HepG2 (cell line): ENCODE data around the gene RERG. TPM values are rescaled to one million over a fixed set of nuclear protein-coding genes. Genes with fewer than 3 reads are reported as not detected.

Source experiments
- ATAC-seq: fragments of 200-7000 bp; cut with Tn5 transposase; 3 replicates; pipeline ENCODE4 v1.9.1; 2020; ENCODE audit warnings: mild to moderate bottlenecking, moderate library complexity
- BruUV-seq: library from RNA; stranded (reverse); fragments of 400-500 nt; replicated peaks from 2 replicates; lab custom pipeline; 2021; lab: Mats Ljungman, UMichigan
- CTCF ChIA-PET: fragments of 300-600 bp; formaldehyde crosslinking; extraction: SDS; loops from one replicate; lab custom pipeline; 2021; ENCODE audit warnings: low total read pairs, inconsistent platforms, low intra/inter-chr PET ratio; lab: Yijun Ruan, JAX
- POLR2A ChIA-PET: fragments of 350-600 bp; sonication (Branson Sonifier 250); formaldehyde crosslinking; loops from one replicate; lab custom pipeline; 2020; ENCODE audit warnings: antibody characterized with exemption, inconsistent platforms; lab: Yijun Ruan, JAX
- DNase-seq: peaks from one replicate; pipeline ENCODE4 v3.0.0-alpha.2; 2015; ENCODE audit warnings: low spot score
- FAIRE-seq: peaks from 3 replicates; lab custom pipeline; 2011; peaks lifted over from hg19 to GRCh38; lab: Jason Lieb, UNC
- H2AFZ ChIP-seq: one replicate; pipeline ENCODE4 v1.6.1; 2011; ENCODE audit warnings: low read length, inconsistent platforms
- H3K27ac ChIP-seq: fragments of 300-600 bp; 3 replicates; pipeline ENCODE4 v1.8.0; 2011; ENCODE audit warnings: mixed run types, mild to moderate bottlenecking, mixed read lengths, low read length, inconsistent platforms; ENCODE audit not compliant: insufficient read depth; ENCODE audit errors: extremely low read length
- H3K27me3 ChIP-seq, 2 experiments: fragments of 200-600 bp in 1 of 2; 2 replicates in 1 of 2; 3 replicates in 1 of 2; pipeline versions ENCODE4 v1.6.0 to v1.8.0; 2011; ENCODE audit warnings: low read length in 2 of 2, mild to moderate bottlenecking in 2 of 2, moderate library complexity in 2 of 2, inconsistent platforms in 1 of 2; ENCODE audit not compliant: insufficient read depth in 2 of 2, control insufficient read depth in 1 of 2
- H3K36me3 ChIP-seq, 2 experiments: fragments of 200-600 bp in 1 of 2; replicated peaks in 1 of 2; 2 replicates in 1 of 2; 3 replicates in 1 of 2; pipeline versions ENCODE4 v1.5.1 to v1.8.0; 2011; ENCODE audit warnings: low read length in 2 of 2, inconsistent platforms in 1 of 2; ENCODE audit not compliant: insufficient read depth in 2 of 2, control insufficient read depth in 1 of 2
- H3K4me1 ChIP-seq: 2 replicates; pipeline ENCODE4 v1.5.1; 2012; ENCODE audit warnings: low read length, inconsistent platforms; ENCODE audit not compliant: insufficient read depth
- H3K4me2 ChIP-seq: 2 replicates; pipeline ENCODE4 v1.6.0; 2011; ENCODE audit warnings: low read depth, low read length, inconsistent platforms
- H3K4me3 ChIP-seq, 3 experiments: fragments of 200-600 bp in 1 of 3; sonication (generic), shearing (Covaris generic) in 1 of 3; replicated peaks in 1 of 3; 2 replicates each; pipeline ENCODE4 v1.5.1; 2011 to 2016; ENCODE audit warnings: low read length in 3 of 3, inconsistent platforms in 2 of 3, low read depth in 2 of 3, mild to moderate bottlenecking in 2 of 3, control low read depth in 1 of 3, mixed read lengths in 1 of 3; ENCODE audit not compliant: insufficient read depth in 1 of 3
- H3K79me2 ChIP-seq: one replicate; pipeline ENCODE4 v1.6.1; 2011; ENCODE audit warnings: low read length, inconsistent platforms; ENCODE audit not compliant: insufficient read depth
- H3K9ac ChIP-seq: 2 replicates; pipeline ENCODE4 v1.6.0; 2011; ENCODE audit warnings: mild to moderate bottlenecking, low read depth, low read length, inconsistent platforms; ENCODE audit not compliant: insufficient read depth
- H3K9me3 ChIP-seq: 2 replicates; pipeline ENCODE4 v1.5.1; 2012; ENCODE audit warnings: mild to moderate bottlenecking, low read length
- H4K20me1 ChIP-seq: 2 replicates; pipeline ENCODE4 v1.6.0; 2011; ENCODE audit warnings: inconsistent platforms, mild to moderate bottlenecking, low read length, moderate library complexity; ENCODE audit not compliant: insufficient read depth
- ATAD3A ChIP-seq: sonication (generic); formaldehyde crosslinking; IDR thresholded peaks from 2 replicates; pipeline ENCODE4 v1.4.0; 2020; ENCODE audit warnings: missing genetic modification reagents
- DMAP1 ChIP-seq: IDR thresholded peaks from 2 replicates; pipeline ENCODE4 v1.6.1; 2016
- ELF4 ChIP-seq: sonication (generic); formaldehyde crosslinking; IDR thresholded peaks from 2 replicates; pipeline ENCODE4 v1.5.0; 2020; ENCODE audit warnings: missing genetic modification reagents, mild to moderate bottlenecking, moderate library complexity, borderline replicate concordance
- GABPA ChIP-seq, 2 experiments: IDR thresholded peaks; 2 replicates each; pipeline ENCODE4 v1.6.1; 2011 to 2016; ENCODE audit warnings: low read depth in 2 of 2, low read length in 1 of 2, missing biosample characterization in 1 of 2, missing genetic modification characterization in 1 of 2
- MXD4 ChIP-seq: IDR thresholded peaks from 2 replicates; pipeline ENCODE4 v1.6.1; 2016; ENCODE audit warnings: mild to moderate bottlenecking, missing biosample characterization, missing genetic modification reagents
- RBM39 ChIP-seq: fragments of 200-400 bp; formaldehyde crosslinking; IDR thresholded peaks from one replicate; pipeline ENCODE4 v1.6.1; 2018; ENCODE audit warnings: antibody characterized with exemption, mild to moderate bottlenecking, low read depth, low read length; ENCODE audit not compliant: poor library complexity, severe bottlenecking
- REXO4 ChIP-seq: sonication (generic); formaldehyde crosslinking; IDR thresholded peaks from 2 replicates; pipeline ENCODE4 v1.8.0; 2022; ENCODE audit warnings: missing genetic modification reagents, mild to moderate bottlenecking, borderline replicate concordance
- SMYD3 ChIP-seq: sonication (generic); formaldehyde crosslinking; IDR thresholded peaks from 2 replicates; pipeline ENCODE4 v1.8.1; 2023; ENCODE audit warnings: mild to moderate bottlenecking, missing genetic modification reagents
- ZBTB21 ChIP-seq: sonication (generic); formaldehyde crosslinking; IDR thresholded peaks from 2 replicates; pipeline ENCODE4 v1.4.0; 2020; ENCODE audit warnings: missing genetic modification reagents
- ZNF121 ChIP-seq: sonication (generic); formaldehyde crosslinking; IDR thresholded peaks from 2 replicates; pipeline ENCODE4 v1.5.0; 2020; ENCODE audit warnings: mild to moderate bottlenecking, missing genetic modification reagents
- ZNF160 ChIP-seq: sonication (generic); formaldehyde crosslinking; IDR thresholded peaks from 2 replicates; pipeline ENCODE4 v1.8.0; 2022; ENCODE audit warnings: mild to moderate bottlenecking, inconsistent platforms, missing genetic modification reagents
- WGBS: methylation state at CpG from one replicate; pipeline ENCODE4 v1.1.6; 2017; ENCODE audit warnings: low lambda C conversion rate; 5-methylcytosine and 5-hydroxymethylcytosine counted together
- in situ Hi-C: cut with HindIII; loops from 2 replicates; pipeline ENCODE4 v1.10.0; 2017; ENCODE audit warnings: low pct_unique_long_range_greater_than_20kb; ENCODE audit not compliant: extremely low pct_ligation_motif_present
- intact Hi-C: fragments of 100-400 bp; cut with micrococcal nuclease; formaldehyde crosslinking; loops from one replicate; pipeline ENCODE4 v1.10.0; 2022; ENCODE audit not compliant: unreplicated experiment
- polyA plus RNA-seq, 8 experiments: library from polyadenylated mRNA; depleted of rRNA in 3 of 8; stranded (reverse) in 7 of 8; unstranded in 1 of 8; fragments of >200 nt; fragmentation: Illumina TruSeq in 4 of 8; extraction: Trizol in 4 of 8; gene quantifications; 2 replicates each; pipeline versions ENCODE4 v1.2.1 to v1.2.3, GENCODE V29; 2011 to 2016; ENCODE audit warnings: low read depth in 4 of 8, missing spikeins in 1 of 8, mixed read lengths in 1 of 8; ENCODE audit not compliant: insufficient read depth in 1 of 8
- total RNA-seq, 5 experiments: library from RNA; depleted of rRNA; stranded (reverse); fragments of >200 nt; fragmentation: Illumina TruSeq; extraction: Trizol; gene quantifications; 2 replicates each; pipeline ENCODE4 v1.2.3, GENCODE V29; 2016; ENCODE audit warnings: low read depth in 1 of 5
- TF ChIP-seq, protein P1 (sequence below): sonication (generic); formaldehyde crosslinking; IDR thresholded peaks from 2 replicates; pipeline ENCODE4 v1.5.0; 2020; ENCODE audit warnings: mild to moderate bottlenecking, missing genetic modification reagents

The RERG gene
- total and polyA plus RNA-seq, 2 of the 13 experiments (the other 11 are each of a cell fraction or from before 2014, with no cell fraction given) = not detected

DNA sequence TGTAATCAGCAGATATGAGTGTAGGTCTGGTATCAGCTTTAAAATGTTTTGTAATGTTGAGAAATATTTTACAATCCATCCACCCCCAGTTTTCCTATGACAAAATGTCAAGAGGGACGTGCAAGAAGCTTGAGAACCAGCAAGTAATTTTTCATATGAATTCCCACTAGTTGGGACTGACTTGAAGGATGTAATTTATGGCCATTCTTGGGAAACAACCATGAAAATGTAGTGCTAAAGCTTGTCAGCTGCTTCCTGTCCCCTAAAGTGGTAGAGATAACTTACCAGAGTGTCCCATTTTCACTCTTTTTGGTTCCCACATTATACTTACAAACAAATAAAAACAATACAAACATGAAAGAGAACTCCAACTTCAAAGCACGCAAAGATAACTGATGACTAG is 63.9 kb downstream of the RERG start:
- Histone ChIP-seq H2AFZ (no peak overlapping the region), H4K20me1 (no peaks in the 10 kb centered on the region), H3K27me3 (0 out of 5 replicates have a peak, but pooled peaks cover 0 to 3% of the 10 kb centered on the region in 2 experiments), H3K36me3 (no peaks in the 10 kb centered on the region), H3K9me3 (no peaks in the 10 kb centered on the region), H3K79me2 (no peaks in the 10 kb centered on the region), H3K4me1 (no peaks in the 10 kb centered on the region), H3K27ac (no peak overlapping the region), H3K9ac (no peak overlapping the region), H3K4me2 (no peak overlapping the region), H3K4me3 (no peak overlapping the region)
- WGBS = 7% methylated on average over 2 of the region's 2 CpGs
- no TSS peak for BruUV-seq
- intact Hi-C loops (loop anchor here (5.0 kb wide), 1 partner anchor 365 kb away; no protein-coding TSS in a partner anchor), in situ Hi-C loops (no loop called here)
- CTCF ChIA-PET = no interaction called here
- ATAC-seq (no peak), FAIRE-seq (no peak), DNase-seq (no peak)
- POLR2A ChIA-PET = no interaction called here
- TF ChIP-seq REXO4 (CRISPR knock-in tag) = no peak
- TF ChIP-seq ZNF160 (CRISPR knock-in tag) = no peak
- TF ChIP-seq, protein P1, sequence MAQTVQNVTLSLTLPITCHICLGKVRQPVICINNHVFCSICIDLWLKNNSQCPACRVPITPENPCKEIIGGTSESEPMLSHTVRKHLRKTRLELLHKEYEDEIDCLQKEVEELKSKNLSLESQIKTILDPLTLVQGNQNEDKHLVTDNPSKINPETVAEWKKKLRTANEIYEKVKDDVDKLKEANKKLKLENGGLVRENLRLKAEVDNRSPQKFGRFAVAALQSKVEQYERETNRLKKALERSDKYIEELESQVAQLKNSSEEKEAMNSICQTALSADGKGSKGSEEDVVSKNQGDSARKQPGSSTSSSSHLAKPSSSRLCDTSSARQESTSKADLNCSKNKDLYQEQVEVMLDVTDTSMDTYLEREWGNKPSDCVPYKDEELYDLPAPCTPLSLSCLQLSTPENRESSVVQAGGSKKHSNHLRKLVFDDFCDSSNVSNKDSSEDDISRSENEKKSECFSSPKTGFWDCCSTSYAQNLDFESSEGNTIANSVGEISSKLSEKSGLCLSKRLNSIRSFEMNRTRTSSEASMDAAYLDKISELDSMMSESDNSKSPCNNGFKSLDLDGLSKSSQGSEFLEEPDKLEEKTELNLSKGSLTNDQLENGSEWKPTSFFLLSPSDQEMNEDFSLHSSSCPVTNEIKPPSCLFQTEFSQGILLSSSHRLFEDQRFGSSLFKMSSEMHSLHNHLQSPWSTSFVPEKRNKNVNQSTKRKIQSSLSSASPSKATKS (CRISPR knock-in tag) = no peak
- no peak for TF ChIP-seq ZNF121 (CRISPR knock-in tag)
- no peak for TF ChIP-seq ELF4 (CRISPR knock-in tag)
- no peak for TF ChIP-seq GABPA (IDR thresholded peaks at IDR 0.05; ENCODE audit: low read depth, low read length)
- no peak for TF ChIP-seq GABPA (CRISPR knock-in tag; IDR thresholded peaks at IDR 0.05; ENCODE audit: low read depth)
- TF ChIP-seq DMAP1 (CRISPR knock-in tag) = no peak
- TF ChIP-seq MXD4 = no peak
- TF ChIP-seq ATAD3A = no peak
- TF ChIP-seq RBM39 = no peak
- TF ChIP-seq ZBTB21 = no peak
- no peak for TF ChIP-seq SMYD3 (CRISPR knock-in tag)
